Measurements from ENCODE around the gene CTRB1.

DNA sequence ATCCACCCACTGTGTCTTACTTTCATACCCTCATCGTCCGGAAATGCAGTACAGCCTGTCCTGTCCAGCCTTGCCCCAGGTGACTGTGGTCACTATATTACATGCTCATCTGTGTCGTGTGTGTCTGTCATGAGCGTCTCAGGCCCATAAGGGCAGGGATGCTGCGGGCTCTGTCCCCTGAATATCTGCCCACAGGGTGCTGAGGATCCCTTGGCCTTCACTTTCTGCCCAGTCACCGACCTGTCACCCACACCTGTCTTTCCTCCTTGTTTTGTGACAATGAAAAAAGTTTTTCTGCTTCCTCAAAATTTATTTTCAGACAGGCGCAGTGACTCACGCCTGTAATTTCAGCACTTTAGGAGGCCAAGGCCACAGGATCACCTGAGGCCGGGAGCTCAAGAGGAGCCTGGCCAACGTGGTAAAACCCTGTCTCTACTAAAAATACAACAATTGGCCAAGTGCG lies 1.4 kb upstream of the CTRB1 start:
- TF ChIP-seq POLR2A (IDR thresholded peaks at IDR 0.05): no peak
- TF ChIP-seq, protein P1, sequence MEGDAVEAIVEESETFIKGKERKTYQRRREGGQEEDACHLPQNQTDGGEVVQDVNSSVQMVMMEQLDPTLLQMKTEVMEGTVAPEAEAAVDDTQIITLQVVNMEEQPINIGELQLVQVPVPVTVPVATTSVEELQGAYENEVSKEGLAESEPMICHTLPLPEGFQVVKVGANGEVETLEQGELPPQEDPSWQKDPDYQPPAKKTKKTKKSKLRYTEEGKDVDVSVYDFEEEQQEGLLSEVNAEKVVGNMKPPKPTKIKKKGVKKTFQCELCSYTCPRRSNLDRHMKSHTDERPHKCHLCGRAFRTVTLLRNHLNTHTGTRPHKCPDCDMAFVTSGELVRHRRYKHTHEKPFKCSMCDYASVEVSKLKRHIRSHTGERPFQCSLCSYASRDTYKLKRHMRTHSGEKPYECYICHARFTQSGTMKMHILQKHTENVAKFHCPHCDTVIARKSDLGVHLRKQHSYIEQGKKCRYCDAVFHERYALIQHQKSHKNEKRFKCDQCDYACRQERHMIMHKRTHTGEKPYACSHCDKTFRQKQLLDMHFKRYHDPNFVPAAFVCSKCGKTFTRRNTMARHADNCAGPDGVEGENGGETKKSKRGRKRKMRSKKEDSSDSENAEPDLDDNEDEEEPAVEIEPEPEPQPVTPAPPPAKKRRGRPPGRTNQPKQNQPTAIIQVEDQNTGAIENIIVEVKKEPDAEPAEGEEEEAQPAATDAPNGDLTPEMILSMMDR (IDR thresholded peaks at IDR 0.05): no peak

Measured in Peyer's patch (tissue), 4 donors.